ENCODE measurements around the gene TBX21. TPM values are rescaled to one million over a fixed set of nuclear protein-coding genes. Genes with fewer than 3 reads are reported as not detected.

Gene TBX21
- total and polyA plus RNA-seq, 12 donors = 0.06 to 2.0 (median 0.50) TPM; not detected in 2

DNA sequence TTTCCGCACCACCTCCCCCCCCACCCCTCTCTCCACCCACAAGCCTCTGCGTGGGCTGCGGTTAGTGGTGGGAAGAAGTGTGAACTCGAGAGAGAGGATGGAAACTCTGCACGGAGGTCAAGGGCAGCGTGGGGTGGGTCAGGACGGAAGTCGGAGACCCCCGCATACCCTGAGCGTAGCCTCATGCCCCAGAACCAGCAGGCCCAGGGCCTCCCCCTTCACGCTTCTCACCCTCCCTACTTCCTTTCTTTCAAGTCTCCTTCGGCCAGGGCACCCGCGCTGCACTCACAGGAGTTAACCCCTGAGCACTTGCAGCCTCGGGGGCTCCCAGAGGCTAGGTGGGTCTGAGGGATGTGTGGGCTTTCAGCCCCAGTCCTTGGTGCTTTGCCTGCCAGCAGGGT lies 29.8 kb upstream of the TBX21 start:
- Histone ChIP-seq H3K36me3 (replicated peaks in 1 of 2) (peaks cover 0 to 10% of the 10 kb centered on the region in 2 donors), H3K27ac (no peak overlapping the region), H3K27me3 (no peaks in the 10 kb centered on the region), H3K4me3 (no peak overlapping the region), H3K9me3 (replicated peaks in 1 of 3) (no peaks in the 10 kb centered on the region), H3K4me1 (replicated peaks in 1 of 2) (peaks cover 0 to 9% of the 10 kb centered on the region in 2 donors)
- 54 to 77% (median 64%) methylated on average over 12 to 15 of the region's 15 CpGs for WGBS, 4 donors
- no peak for DNase-seq
- intact Hi-C loops (cut with DNase I) = loop anchor here in 1 of 2 donors (10.0 kb wide), 1 partner anchor 82 kb away; no protein-coding TSS in a partner anchor
- TF ChIP-seq POLR2A (IDR thresholded peaks at IDR 0.05) = no peak
- TF ChIP-seq, protein P1, sequence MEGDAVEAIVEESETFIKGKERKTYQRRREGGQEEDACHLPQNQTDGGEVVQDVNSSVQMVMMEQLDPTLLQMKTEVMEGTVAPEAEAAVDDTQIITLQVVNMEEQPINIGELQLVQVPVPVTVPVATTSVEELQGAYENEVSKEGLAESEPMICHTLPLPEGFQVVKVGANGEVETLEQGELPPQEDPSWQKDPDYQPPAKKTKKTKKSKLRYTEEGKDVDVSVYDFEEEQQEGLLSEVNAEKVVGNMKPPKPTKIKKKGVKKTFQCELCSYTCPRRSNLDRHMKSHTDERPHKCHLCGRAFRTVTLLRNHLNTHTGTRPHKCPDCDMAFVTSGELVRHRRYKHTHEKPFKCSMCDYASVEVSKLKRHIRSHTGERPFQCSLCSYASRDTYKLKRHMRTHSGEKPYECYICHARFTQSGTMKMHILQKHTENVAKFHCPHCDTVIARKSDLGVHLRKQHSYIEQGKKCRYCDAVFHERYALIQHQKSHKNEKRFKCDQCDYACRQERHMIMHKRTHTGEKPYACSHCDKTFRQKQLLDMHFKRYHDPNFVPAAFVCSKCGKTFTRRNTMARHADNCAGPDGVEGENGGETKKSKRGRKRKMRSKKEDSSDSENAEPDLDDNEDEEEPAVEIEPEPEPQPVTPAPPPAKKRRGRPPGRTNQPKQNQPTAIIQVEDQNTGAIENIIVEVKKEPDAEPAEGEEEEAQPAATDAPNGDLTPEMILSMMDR (IDR thresholded peaks at IDR 0.05) = no peak

DNA sequence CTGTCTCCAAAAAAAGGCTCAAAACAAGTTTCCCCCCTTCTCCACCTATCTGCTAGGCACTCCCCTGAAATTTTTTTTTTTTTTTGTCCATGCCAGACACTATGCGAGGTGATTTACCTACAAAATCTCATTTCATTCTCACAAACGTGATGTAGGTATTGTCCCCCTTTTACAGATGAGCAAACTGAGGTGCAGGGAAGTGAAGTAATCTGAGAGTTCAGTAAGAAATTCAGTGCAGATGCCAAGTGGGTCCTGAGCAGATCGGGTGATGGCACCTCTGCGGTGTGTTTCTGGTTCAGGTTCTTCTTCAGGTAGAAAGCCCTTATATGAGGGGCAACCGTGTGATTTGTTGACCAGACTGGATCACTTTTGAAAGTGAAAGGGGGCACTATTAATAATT lies 29.4 kb upstream of the TBX21 start:
- TF ChIP-seq POLR2A (IDR thresholded peaks at IDR 0.05) = no peak
- TF ChIP-seq, protein P1 (IDR thresholded peaks at IDR 0.05) = no peak
- no peak overlapping the region for H3K27ac ChIP-seq
- H3K27me3 ChIP-seq = no peaks in the 10 kb centered on the region
- H3K4me3 ChIP-seq = no peak overlapping the region
- H3K36me3 ChIP-seq (replicated peaks in 1 of 2) = peaks cover 0 to 10% of the 10 kb centered on the region in 2 donors
- no peaks in the 10 kb centered on the region for H3K9me3 ChIP-seq (replicated peaks in 1 of 3)
- H3K4me1 ChIP-seq (replicated peaks in 1 of 2) = peaks cover 0 to 9% of the 10 kb centered on the region in 2 donors
- intact Hi-C loops (cut with DNase I) = loop anchor here in 1 of 2 donors (10.0 kb wide), 1 partner anchor 81 kb away; no protein-coding TSS in a partner anchor
- 84 to 92% (median 90%) methylated on average over 5 of the region's 5 CpGs for WGBS, 4 donors
- no peak for DNase-seq

DNA sequence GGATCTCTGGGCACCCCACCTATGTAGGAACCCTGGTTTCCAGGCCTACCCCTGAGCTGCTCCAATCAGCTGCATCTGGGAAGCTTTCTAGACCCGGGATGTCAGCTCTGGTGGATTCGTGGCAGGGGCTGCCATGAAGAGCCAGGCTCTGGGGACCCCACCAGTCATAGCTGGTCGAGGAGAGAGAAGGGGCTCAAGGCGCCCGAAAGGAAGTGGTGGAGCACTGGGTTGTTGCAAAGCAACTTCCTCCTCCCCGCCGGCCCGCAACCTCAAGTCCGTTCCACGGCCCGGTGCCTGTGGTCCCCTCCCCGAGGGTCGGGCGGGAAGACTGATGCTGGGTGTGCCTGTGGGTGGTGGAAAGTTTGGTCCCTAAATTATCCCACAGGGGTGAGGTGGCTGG lies 28.9 kb upstream of the TBX21 start:
- peaks cover 0 to 9% of the 10 kb centered on the region in 2 donors for H3K4me1 ChIP-seq (replicated peaks in 1 of 2)
- TF ChIP-seq POLR2A (IDR thresholded peaks at IDR 0.05) = no peak
- TF ChIP-seq, protein P1 (IDR thresholded peaks at IDR 0.05) = no peak
- H3K9me3 ChIP-seq (replicated peaks in 1 of 3) = no peaks in the 10 kb centered on the region
- intact Hi-C loops (cut with DNase I) = loop anchor here in 1 of 2 donors (10.0 kb wide), 1 partner anchor 81 kb away; no protein-coding TSS in a partner anchor
- H3K36me3 ChIP-seq (replicated peaks in 1 of 2) = peaks cover 0 to 9% of the 10 kb centered on the region in 2 donors
- 58 to 78% (median 70%) methylated on average over 9 to 14 of the region's 14 CpGs for WGBS, 4 donors
- no peak overlapping the region for H3K27ac ChIP-seq
- H3K27me3 ChIP-seq = no peaks in the 10 kb centered on the region
- DNase-seq = no peak
- H3K4me3 ChIP-seq = no peak overlapping the region

DNA sequence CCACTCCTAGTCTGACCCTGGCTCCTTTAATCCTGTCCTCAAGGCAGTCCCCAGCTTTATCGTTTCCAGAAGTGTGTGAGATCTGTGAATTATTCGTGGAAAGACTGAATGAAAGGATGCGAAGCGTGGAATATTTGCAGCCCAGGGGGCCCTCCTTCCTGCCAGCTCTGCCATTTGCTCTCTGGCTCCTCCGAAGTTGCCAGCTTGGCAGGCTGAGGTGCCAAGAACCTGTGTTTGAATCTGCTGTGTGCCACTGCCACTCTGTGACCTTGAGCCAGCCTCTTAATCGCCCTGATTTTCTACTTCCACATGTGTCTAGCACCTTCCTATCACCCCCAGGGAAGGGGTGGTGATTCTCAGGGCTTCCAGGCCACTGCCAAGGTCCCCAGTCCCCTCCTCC lies 28.3 kb upstream of the TBX21 start:
- H3K27me3 ChIP-seq = no peaks in the 10 kb centered on the region
- TF ChIP-seq, protein P1 (IDR thresholded peaks at IDR 0.05) = no peak
- TF ChIP-seq POLR2A (IDR thresholded peaks at IDR 0.05) = no peak
- H3K27ac ChIP-seq = no peak overlapping the region
- peaks cover 0 to 9% of the 10 kb centered on the region in 2 donors for H3K4me1 ChIP-seq (replicated peaks in 1 of 2)
- WGBS, 4 donors = 71 to 81% (median 76%) methylated on average over 6 of the region's 6 CpGs
- H3K36me3 ChIP-seq (replicated peaks in 1 of 2) = peaks cover 0 to 8% of the 10 kb centered on the region in 2 donors
- H3K9me3 ChIP-seq (replicated peaks in 1 of 3) = no peaks in the 10 kb centered on the region
- H3K4me3 ChIP-seq = no peak overlapping the region
- intact Hi-C loops (cut with DNase I) = loop anchor here in 1 of 2 donors (10.0 kb wide), 1 partner anchor 80 kb away; no protein-coding TSS in a partner anchor
- DNase-seq = no peak
